ENCODE results near the gene TADA2B. TPM values are rescaled to one million over a fixed set of nuclear protein-coding genes. Genes with fewer than 3 reads are reported as not detected.

Gene TADA2B
- polyA plus RNA-seq, 2 of the 4 experiments (the other 2 are of a cell fraction), result 6.7 to 10.8 TPM

DNA sequence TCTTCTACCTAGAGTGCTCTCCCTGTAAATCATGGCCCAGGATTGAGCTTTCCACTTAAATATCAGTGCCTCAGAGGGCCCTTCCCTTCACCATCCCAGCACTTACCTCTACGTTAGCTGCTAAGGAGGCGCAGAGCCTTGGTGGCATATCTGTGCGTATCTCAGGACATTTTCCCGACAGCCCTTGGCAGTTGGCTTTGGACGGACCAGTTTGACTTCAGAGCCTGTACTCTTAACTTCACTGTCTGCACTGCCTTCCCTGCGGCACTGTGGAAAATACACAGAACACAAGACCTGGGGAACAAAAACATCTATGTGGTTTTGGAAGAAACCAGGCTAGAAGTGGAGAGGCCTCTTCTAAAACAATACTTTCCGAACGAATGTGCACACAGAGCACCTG is 2.4 kb downstream of the TADA2B start:
- no peak for ATAC-seq
- H3K27ac ChIP-seq, result no peak overlapping the region
- TF ChIP-seq CHD4 (IDR thresholded peaks at IDR 0.05; ENCODE audit: borderline replicate concordance) (no peak), MAFK (IDR thresholded peaks at IDR 0.05; ENCODE audit: partially characterized antibody) (no peak)
- FAIRE-seq, result no peak
- H3K4me3 ChIP-seq, result no peak overlapping the region
- no peak overlapping the region for H3K4me2 ChIP-seq
- WGBS (ENCODE audit: missing lambda C conversion rate), result 99% methylated on average over 8 of the region's 8 CpGs
- POLR2A ChIA-PET, result no interaction called here
- peaks cover 8% of the 10 kb centered on the region; the same call in 2 of the 3 replicates for H3K4me1 ChIP-seq
- CTCF ChIA-PET, result interaction anchor here (0.8 to 1.4 kb wide), 3 partner anchors 8 to 153 kb away, joined by 3 to 4 read pairs (median 4); no protein-coding TSS in a partner anchor
- no peak for DNase-seq (ENCODE audit: low read depth in 1 of 2, low spot score in 1 of 2)
- H3K9me3 ChIP-seq, result no peaks in the 10 kb centered on the region

DNA sequence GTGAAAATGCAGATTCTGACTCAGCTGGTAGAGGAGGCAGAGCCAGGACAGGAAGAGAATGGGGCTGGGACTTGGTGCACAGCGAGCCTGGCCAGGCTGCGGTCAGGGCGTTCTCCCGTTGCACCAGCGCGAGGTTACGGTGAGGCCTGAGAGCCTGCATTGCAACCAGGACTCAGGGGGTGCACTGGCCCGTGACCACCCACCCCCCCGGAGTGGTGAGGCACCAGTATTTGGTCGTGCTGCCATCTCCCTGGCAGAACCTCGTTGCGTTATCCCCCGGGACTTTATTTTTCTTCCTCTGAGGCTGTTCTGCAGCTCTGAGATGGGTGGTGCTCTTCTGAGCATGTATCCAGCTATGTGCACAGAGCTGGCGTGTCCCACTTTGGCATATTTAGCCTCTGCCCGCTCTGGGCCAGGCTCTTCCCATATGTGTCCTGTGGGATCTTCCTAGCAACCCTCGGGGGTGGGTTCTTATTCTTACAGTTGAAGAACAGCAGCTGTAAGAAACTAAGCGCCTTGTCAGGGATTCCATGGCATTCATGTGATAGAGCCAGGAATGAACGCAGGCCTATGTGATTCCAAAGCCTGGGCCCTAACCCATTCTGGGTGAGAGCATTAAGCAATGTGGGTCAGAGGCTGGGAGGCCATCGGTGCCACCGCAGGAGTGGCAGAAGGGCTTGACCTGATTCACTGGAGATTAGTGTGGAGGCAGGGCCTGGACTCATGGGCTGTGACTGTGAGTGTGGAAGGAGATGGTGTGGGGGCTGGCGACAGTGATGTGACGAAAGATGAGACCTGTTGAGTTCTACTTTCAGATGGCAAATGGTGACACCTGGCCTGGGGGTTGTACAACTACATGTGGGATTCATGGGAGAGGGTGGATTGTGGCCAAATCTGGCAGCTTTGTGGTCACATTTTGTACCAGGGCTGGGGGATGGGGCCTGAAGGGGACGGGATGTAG is 3.1 kb downstream of the TADA2B start:
- no peaks in the 10 kb centered on the region for H3K9me3 ChIP-seq
- WGBS (ENCODE audit: missing lambda C conversion rate), result 97% methylated on average over 23 of the region's 23 CpGs
- ChIA-PET POLR2A (no interaction called here), CTCF (interaction anchor here (1.3 to 2.3 kb wide), 4 partner anchors 9 to 326 kb away, joined by 3 to 9 read pairs (median 5); no protein-coding TSS in a partner anchor)
- ATAC-seq (no peak), DNase-seq (ENCODE audit: low read depth in 1 of 2, low spot score in 1 of 2) (no peak), FAIRE-seq (no peak)
- TF ChIP-seq ZC3H11A (IDR thresholded peaks at IDR 0.05) (no peak), ZFP36 (IDR thresholded peaks at IDR 0.05; ENCODE audit: borderline replicate concordance, partially characterized antibody) (no peak), FOSL2 (IDR thresholded peaks at IDR 0.05) (no peak), FOSL2 (CRISPR knock-in tag; IDR thresholded peaks at IDR 0.05) (no peak), POLR2AphosphoS2 (conservative IDR thresholded peaks at IDR 0.05; ENCODE audit: low read length) (no peak), NPAS2 (CRISPR knock-in tag; IDR thresholded peaks at IDR 0.05; ENCODE audit: borderline replicate concordance) (no peak), ATOH8 (CRISPR knock-in tag; IDR thresholded peaks at IDR 0.05; ENCODE audit: low read depth) (no peak), FOXS1 (CRISPR knock-in tag; IDR thresholded peaks at IDR 0.05) (no peak), ZNF302 (CRISPR knock-in tag; IDR thresholded peaks at IDR 0.05) (no peak), POLR2A (IDR thresholded peaks at IDR 0.05; ENCODE audit: low read length) (no peak), EHMT2 (IDR thresholded peaks at IDR 0.05; ENCODE audit: low read depth) (no peak), JUNB (IDR thresholded peaks at IDR 0.05) (no peak), ELK1 (IDR thresholded peaks at IDR 0.05; ENCODE audit: low read depth, low read length) (no peak), MAFK (IDR thresholded peaks at IDR 0.05; ENCODE audit: partially characterized antibody) (no peak)
- H3K4me3 ChIP-seq, result no peak overlapping the region
- H3K4me2 ChIP-seq, result no peak overlapping the region
- no peak overlapping the region for H3K27ac ChIP-seq
- H3K4me1 ChIP-seq, result peaks cover 8% of the 10 kb centered on the region; the same call in 2 of the 3 replicates

GRCh38 chr4:7046971-7047370 is 3.8 kb downstream of the TADA2B start:
- Histone ChIP-seq H3K4me1 (peaks cover 8% of the 10 kb centered on the region; the same call in 2 of the 3 replicates), H3K4me2 (no peak overlapping the region), H3K9me3 (no peaks in the 10 kb centered on the region), H3K27ac (no peak overlapping the region), H3K4me3 (no peak overlapping the region)
- FAIRE-seq (no peak), ATAC-seq (no peak), DNase-seq (ENCODE audit: low read depth in 1 of 2, low spot score in 1 of 2) (no peak)
- POLR2A ChIA-PET, result no interaction called here
- CTCF ChIA-PET, result interaction anchor here (1.3 to 2.3 kb wide), 3 partner anchors 9 to 327 kb away, joined by 4 to 9 read pairs (median 6); no protein-coding TSS in a partner anchor
- 96% methylated on average over 9 of the region's 9 CpGs for WGBS (ENCODE audit: missing lambda C conversion rate)
- TF ChIP-seq CTCF (IDR thresholded peaks at IDR 0.05) (no peak), HOXB13 (CRISPR knock-in tag; IDR thresholded peaks at IDR 0.05; ENCODE audit: low read depth) (no peak), MAZ (IDR thresholded peaks at IDR 0.05; ENCODE audit: borderline replicate concordance, low read depth, low read length) (no peak), CHD2 (IDR thresholded peaks at IDR 0.05; ENCODE audit: low read length, partially characterized antibody) (no peak), CHD4 (IDR thresholded peaks at IDR 0.05; ENCODE audit: borderline replicate concordance) (no peak), JUNB (IDR thresholded peaks at IDR 0.05) (no peak), HDAC2 (IDR thresholded peaks at IDR 0.05) (no peak), CEBPB (IDR thresholded peaks at IDR 0.05) (no peak), RAD21 (conservative IDR thresholded peaks at IDR 0.05 in 1 of 2, IDR thresholded peaks at IDR 0.05 in 1 of 2) (no peak), SMC3 (IDR thresholded peaks at IDR 0.05) (no peak)

Data from A549 (cell line).